NCI-H1694 treated with DMSO at 0.1 percent for 48 hours (cell line): ENCODE measurements around the gene QSOX2.

Source experiments
- DNase-seq: peaks from one replicate; lab custom pipeline; 2025; lab: John Stamatoyannopoulos, UW

QSOX2 gene

GRCh38 chr9:136173648-136174290 lies 71.8 kb downstream of the QSOX2 start:
- DNase-seq, result no peak

- no peak for DNase-seq
Observed at GRCh38 chr9:136172412-136173079, 73.1 kb downstream of the QSOX2 start.

- DNase-seq, result no peak
Observed at GRCh38 chr9:136171801-136172411, 73.7 kb downstream of the QSOX2 start.

GRCh38 chr9:136171009-136171800 lies 74.4 kb downstream of the QSOX2 start:
- no peak for DNase-seq

GRCh38 chr9:136170006-136170901 lies 75.4 kb downstream of the QSOX2 start:
- no peak for DNase-seq

- no peak for DNase-seq
Observed at GRCh38 chr9:136169495-136169894, 76.1 kb downstream of the QSOX2 start.

- no peak for DNase-seq
Observed at GRCh38 chr9:136163248-136163850, 82.3 kb downstream of the QSOX2 start.

GRCh38 chr9:136160995-136161610 lies 84.5 kb downstream of the QSOX2 start:
- DNase-seq, result no peak

- no peak for DNase-seq
Observed at GRCh38 chr9:136160381-136160841, 85.2 kb downstream of the QSOX2 start.

- no peak for DNase-seq
Observed at GRCh38 chr9:136159851-136160250, 85.8 kb downstream of the QSOX2 start.

GRCh38 chr9:136157477-136158265 lies 87.9 kb downstream of the QSOX2 start:
- no peak for DNase-seq
